Hindlimb muscle (tissue), 1 donor: ENCODE results near the gene ARFGAP1. TPM values are rescaled to one million over a fixed set of nuclear protein-coding genes. Genes with fewer than 3 reads are reported as not detected.
A peak's percentile ranks its signal among the peaks of the same experiment; 100 is the strongest.

ENCODE experiments used
- DNase-seq: peaks from one replicate; pipeline ENCODE4 v3.0.0-alpha.2; 2013
- polyA plus RNA-seq: library from polyadenylated mRNA; unstranded; fragments of 120-200 nt; gene quantifications from one replicate; pipeline ENCODE4 v1.2.1, GENCODE V29; 2013; ENCODE audit not compliant: insufficient read length

ARFGAP1 gene
- polyA plus RNA-seq, 1 donor: 86.1 TPM

- DNase-seq: no peak
These were observed 11.4 kb upstream of the ARFGAP1 start for GRCh38 chr20:63261060-63261794.

- DNase-seq: no peak
These were observed 10.7 kb upstream of the ARFGAP1 start for GRCh38 chr20:63261795-63262528.

GRCh38 chr20:63262836-63263235, 9.8 kb upstream of the ARFGAP1 start:
- DNase-seq: no peak

GRCh38 chr20:63264000-63264399, 8.6 kb upstream of the ARFGAP1 start:
- no peak for DNase-seq

- no peak for DNase-seq
These were observed 8.1 kb upstream of the ARFGAP1 start for GRCh38 chr20:63264519-63264918.

GRCh38 chr20:63265891-63266515, 6.6 kb upstream of the ARFGAP1 start:
- DNase-seq: peak; percentile 72

GRCh38 chr20:63267691-63268090, 4.9 kb upstream of the ARFGAP1 start:
- no peak for DNase-seq

- no peak for DNase-seq
These were observed 4.4 kb upstream of the ARFGAP1 start for GRCh38 chr20:63268256-63268655.

- no peak for DNase-seq
These were observed 3.8 kb upstream of the ARFGAP1 start for GRCh38 chr20:63268671-63269439.

GRCh38 chr20:63269724-63270123, 2.9 kb upstream of the ARFGAP1 start:
- no peak for DNase-seq

- no peak for DNase-seq
These were observed 1.8 kb upstream of the ARFGAP1 start for GRCh38 chr20:63270606-63271325.

GRCh38 chr20:63273059-63273579, 506 bp downstream of the ARFGAP1 start:
- DNase-seq: no peak

- no peak for DNase-seq
These were observed 1.2 kb downstream of the ARFGAP1 start for GRCh38 chr20:63273635-63274380.

- no peak for DNase-seq
These were observed 2.0 kb downstream of the ARFGAP1 start for GRCh38 chr20:63274381-63275228.

- no peak for DNase-seq
These were observed 3.2 kb downstream of the ARFGAP1 start for GRCh38 chr20:63275825-63276224.

GRCh38 chr20:63276956-63277355, 4.3 kb downstream of the ARFGAP1 start:
- DNase-seq: no peak

- DNase-seq: no peak
These were observed 5.1 kb downstream of the ARFGAP1 start for GRCh38 chr20:63277466-63278272.

GRCh38 chr20:63278661-63279060, 6.0 kb downstream of the ARFGAP1 start:
- DNase-seq: no peak

GRCh38 chr20:63279931-63280330, 7.3 kb downstream of the ARFGAP1 start:
- no peak for DNase-seq
